ENCODE data around the gene TOR1AIP1.
"Not testable (repeated sequence)": the region's sequence is repeated elsewhere in the genome, so short reads cannot be mapped to it uniquely, and the experiment has no call there.

TOR1AIP1 gene, protein sequence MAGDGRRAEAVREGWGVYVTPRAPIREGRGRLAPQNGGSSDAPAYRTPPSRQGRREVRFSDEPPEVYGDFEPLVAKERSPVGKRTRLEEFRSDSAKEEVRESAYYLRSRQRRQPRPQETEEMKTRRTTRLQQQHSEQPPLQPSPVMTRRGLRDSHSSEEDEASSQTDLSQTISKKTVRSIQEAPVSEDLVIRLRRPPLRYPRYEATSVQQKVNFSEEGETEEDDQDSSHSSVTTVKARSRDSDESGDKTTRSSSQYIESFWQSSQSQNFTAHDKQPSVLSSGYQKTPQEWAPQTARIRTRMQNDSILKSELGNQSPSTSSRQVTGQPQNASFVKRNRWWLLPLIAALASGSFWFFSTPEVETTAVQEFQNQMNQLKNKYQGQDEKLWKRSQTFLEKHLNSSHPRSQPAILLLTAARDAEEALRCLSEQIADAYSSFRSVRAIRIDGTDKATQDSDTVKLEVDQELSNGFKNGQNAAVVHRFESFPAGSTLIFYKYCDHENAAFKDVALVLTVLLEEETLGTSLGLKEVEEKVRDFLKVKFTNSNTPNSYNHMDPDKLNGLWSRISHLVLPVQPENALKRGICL

DNA sequence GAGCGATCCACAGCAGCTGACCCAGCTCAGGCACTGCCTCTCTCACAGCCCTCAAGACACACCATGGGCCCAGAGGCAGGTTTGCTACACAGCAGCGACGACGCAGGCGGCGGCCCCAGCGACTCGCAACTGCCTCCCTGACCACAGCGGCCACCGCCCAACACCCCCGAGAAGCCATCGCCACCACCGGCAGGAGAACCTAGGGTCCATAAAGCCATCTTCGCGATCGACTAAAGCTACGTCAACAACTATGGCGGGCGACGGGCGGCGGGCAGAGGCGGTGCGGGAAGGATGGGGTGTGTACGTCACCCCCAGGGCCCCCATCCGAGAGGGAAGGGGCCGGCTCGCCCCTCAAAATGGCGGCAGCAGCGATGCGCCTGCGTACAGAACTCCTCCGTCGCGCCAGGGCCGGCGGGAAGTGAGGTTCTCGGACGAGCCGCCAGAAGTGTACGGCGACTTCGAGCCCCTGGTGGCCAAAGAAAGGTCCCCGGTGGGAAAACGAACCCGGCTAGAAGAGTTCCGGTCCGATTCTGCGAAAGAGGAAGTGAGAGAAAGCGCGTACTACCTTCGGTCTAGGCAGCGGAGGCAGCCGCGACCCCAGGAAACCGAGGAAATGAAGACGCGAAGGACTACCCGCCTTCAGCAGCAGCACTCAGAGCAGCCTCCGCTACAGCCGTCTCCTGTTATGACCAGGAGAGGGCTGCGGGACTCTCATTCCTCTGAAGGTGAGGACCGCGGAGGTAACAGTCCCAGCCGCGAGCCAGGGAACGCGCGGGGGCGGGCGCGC is at the start of gene TOR1AIP1:
TOR1AIP1 (plus strand) TSS at position 33 of the 787 bp plus-strand sequence; CDS start at position 251, 218 bp downstream.
- peak; percentile 98 to 99 for DNase-seq

DNA sequence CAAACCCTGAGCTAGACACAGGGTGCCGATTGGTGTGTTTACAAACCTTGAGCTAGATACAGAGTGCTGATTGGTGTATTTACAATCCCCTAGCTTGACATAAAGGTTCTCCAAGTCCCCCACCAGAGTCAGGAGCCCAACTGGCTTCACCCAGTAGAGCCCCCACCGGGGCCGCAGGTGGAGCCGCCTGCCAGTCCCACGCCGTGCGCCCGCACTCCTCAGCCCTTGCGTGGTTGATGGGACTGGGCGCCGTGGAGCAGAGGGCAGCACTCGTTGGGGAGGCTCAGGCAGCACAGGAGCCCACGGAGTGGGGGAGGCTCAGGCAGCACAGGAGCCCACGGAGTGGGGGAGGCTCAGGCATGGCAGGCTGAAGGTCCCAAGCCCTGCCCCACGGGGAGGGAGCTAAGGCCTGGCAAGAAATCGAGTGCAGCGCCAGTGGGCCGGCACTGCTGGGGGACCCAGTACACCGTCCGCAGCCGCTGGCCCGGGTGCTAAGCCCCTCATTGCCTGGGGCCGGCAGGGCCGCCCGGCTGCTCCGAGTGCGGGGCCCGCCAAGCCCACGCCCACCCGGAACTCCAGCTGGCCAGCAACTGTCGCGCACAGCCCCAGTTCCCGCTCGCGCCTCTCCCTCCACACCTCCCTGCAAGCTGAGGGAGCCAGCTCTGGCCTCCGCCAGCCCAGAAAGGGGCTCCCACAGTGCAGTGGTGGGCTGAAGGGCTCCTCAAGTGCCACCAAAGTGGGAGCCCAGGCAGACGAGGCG is 45.2 kb upstream of the TOR1AIP1 start:
- DNase-seq: not testable (repeated sequence)

- no peak for DNase-seq
Observed at GRCh38 chr1:179840107-179840506, 42.0 kb upstream of the TOR1AIP1 start.

DNA sequence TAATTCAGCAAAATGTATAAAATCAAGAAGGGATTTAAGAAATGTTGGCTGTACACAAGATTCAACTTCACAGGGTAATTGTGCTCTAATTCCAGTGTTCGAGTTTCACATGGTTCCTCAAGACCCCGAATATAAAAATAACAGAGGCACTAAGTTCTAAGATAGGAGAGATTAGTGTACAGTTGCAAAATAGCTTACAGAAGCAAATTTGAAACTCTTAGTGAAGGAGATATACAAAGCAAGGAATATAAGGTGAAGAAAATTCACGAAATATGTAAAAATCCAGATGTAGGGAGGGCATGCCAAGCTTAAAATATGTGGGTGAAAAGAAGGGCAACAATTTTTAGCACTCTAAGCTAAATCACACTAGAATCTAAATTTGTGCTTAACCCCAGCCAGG is 33.9 kb upstream of the TOR1AIP1 start:
- no peak for DNase-seq

GRCh38 chr1:179853102-179853501 is 29.0 kb upstream of the TOR1AIP1 start:
- DNase-seq: no peak

DNA sequence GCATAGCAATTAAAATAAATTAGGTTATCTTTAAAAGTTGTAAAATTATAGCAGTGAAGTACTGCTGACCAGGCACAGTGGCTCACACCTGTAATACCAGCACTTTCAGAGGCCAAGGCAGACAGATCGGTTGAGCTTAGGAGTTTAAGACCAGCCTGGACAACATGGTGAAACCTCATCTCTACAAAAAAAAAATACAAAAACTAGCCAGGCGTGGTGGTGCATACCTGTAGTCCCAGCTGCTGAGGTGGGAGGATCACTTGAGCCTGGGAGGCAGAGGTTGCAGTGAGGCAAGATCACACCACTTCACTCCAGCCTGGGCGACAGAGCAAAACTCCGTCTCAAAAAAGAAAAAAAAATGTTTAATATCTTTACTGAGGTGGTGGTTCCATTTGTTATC is 26.3 kb upstream of the TOR1AIP1 start:
- DNase-seq: not testable (repeated sequence)

- DNase-seq: no peak
Observed at GRCh38 chr1:179856296-179856695, 25.8 kb upstream of the TOR1AIP1 start.

GRCh38 chr1:179857009-179857408 is 25.1 kb upstream of the TOR1AIP1 start:
- DNase-seq: no peak

DNA sequence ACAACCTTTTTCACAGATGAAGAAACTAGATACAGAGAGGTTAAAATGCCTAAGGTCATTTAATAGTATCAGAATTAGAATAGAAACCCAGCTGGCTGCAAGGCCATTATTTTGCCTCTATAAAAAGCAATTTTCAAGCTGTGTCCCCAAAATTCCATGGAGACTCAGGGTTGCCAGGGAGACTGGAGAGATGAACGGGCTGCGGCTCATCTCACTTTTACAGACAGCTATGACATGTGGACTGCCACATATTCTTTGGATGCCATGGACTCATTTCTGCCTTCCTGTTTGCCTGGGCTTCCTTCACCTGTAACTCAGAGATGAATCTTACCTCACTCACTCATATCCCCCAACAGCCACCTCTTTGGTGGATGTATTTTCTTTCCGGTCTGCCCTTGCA is 21.4 kb upstream of the TOR1AIP1 start:
- DNase-seq: no peak

DNA sequence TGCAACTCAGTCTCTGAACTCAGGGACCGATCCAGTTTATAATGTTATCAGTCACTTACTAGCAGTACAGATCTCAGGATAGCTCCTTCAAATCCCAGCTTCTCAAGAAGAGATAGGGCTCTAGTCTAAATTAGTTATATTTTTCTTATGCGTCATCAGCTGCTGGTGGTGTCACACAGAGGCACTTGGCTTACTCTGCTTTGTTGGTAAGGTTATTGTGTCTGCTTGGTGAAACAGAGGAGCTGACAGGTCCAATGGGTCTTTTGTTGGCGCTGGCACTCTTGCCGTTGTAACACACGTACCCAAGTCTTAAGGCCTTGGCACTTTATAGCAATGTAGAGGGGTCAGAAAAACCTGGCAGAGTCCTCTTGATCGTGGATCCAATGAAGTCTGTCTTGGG is 16.7 kb upstream of the TOR1AIP1 start:
- DNase-seq: no peak

GRCh38 chr1:179866616-179867015 is 15.5 kb upstream of the TOR1AIP1 start:
- DNase-seq: no peak

DNA sequence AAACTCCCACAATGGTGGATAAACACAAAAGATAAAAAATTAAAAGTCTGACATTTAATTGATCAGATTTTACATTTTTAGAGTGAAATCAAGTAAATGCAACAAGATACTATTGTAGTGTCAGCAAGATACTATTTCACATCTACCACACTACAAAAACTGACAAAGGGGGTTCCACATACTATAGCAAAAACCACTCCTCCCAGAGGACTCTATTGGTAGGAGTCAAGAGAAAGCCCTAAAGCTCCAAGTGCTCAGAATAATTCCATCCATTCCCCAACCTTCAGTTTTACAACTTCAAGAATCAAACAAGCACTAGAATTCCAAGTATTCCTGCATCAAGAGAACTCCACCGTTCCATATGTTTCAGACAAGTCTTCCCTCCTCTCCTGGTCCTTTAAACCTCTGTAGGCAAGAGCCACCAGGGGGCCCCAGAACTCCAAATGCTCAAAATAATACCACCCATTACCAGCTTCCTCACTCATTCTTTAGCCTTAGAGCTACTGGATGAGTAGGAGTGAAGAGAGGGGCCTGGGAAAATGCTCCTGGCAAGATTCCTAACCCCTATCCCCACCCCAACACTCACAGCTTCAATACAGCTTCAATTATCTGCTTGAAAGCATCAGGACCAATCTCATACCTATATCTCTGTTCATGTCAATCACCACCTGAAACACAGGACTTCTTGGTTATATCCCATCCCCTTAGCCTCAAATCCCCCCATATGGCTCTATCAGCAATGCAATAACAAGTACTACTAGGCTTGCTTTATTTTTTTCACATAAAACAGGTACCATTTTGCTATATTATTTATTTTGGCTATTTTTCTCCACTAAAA is 14.4 kb upstream of the TOR1AIP1 start:
- peak; percentile 52 to 60 for DNase-seq

DNA sequence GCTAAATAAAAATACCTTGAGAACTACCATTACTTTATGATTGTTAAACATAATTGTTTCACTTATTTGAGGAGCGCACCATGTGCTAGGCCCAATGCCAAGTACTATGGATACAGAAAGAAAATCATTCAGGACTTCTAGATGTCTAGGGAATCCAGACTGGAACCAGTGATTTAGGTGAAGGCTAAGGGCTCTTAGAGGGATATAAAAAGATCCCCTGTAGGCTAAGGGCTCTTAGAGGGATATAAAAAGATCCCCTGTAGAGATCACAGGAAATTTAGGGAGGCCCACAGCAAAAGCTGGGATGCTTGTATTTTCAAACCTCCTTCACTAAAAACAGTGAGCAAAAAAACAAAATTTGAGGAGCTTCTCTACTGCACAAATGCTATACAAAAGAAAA is 11.2 kb upstream of the TOR1AIP1 start:
- no peak for DNase-seq

- DNase-seq: no peak
Observed at GRCh38 chr1:179871940-179872339, 10.1 kb upstream of the TOR1AIP1 start.

DNA sequence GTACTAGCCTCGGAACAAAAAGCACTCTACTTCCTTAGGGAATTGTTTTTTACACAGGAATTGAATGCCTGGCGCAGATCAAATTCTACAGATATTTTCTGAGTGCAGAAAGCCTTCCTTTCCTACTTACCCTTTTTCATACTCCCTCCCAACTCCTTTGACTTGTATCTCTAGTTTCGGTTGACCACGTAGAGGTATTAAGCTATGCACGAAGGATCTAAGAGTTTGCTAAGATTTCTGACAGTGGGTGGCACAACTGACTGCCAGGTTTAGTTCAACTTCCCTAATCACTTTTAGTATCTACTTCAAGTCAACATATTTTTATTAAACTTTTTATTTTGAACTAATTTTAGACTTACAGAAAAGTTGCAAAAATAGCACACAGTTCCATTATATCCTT is 9.5 kb upstream of the TOR1AIP1 start:
- DNase-seq: no peak

DNA sequence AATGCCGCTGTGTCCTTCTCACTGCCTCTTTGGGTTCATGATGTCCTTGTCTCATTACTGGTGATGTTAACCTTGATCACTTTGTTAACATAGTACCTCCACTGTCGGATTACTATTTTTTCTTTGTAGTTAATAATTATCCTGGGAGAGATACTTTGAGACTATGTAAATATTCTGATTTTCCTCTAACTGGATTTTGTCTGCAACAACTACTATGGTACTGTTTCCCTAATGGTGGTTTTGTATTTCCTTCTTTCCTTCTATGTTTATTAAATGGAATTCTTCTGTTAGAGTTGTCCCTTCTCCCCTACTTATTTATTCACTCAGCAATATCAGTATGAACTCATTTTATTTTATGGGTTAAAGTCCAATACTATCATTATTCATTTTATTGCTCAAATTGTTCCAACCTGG is 8.6 kb upstream of the TOR1AIP1 start:
- no peak for DNase-seq

DNA sequence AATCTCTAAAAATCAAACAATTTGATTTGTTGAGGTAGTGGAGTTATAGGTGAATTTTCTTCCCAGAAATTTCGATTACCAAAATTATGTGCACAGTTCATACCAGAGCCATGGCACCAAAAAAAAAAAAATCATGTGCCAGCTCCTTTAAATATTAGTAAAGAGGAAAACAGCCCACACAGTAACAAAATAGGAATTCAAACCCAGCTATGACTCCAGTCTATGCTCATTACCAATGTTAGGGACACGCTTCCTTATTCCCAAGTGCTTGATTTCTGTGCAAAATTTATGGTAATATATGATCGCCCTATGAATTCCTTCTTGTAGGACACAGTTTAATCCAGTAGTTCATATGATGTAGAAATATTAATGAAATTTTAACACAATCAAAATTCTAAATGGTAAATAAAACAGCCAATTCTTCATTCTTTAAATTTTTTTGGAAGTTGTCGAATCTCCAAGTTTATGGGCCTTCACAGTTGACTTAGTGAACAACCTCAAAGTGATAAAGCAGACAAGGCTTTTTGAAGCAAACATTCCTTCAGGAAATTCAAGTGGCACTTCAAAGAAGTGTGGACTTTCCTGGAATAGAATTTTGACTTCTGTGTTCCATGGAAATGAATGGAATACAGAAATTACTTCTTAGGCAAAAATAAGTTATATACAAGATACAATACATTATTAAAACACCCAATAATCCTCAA is 6.3 kb upstream of the TOR1AIP1 start:
- DNase-seq: no peak

DNA sequence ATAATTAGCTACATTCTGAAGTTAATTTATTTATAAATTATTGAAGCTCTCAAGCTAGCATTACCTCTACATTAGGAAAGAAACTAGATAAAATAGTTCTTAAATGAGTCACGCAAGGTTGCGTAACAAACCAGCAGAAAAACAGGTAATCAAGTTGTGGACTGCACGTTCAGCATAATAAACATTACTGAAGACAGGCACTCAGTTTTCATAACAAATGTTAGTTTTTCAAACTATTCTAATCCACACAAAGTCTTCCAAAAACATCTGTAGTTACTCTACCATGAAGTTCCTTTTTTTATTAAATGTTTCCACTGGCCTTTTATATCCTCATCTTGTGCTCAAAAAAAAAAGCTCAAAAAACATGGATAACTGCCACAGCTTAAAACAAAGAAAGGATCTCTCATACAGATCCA is 5.8 kb upstream of the TOR1AIP1 start:
- DNase-seq: no peak

GRCh38 chr1:179877586-179878265 is 4.4 kb upstream of the TOR1AIP1 start, which contains the start of gene TOR1AIP2:
Gene TOR1AIP2, minus strand, starts transcription at chr1:179877803. Its CDS starts 25,138 bp downstream, at chr1:179852665.
- DNase-seq: peak; percentile 83 to 85

DNA sequence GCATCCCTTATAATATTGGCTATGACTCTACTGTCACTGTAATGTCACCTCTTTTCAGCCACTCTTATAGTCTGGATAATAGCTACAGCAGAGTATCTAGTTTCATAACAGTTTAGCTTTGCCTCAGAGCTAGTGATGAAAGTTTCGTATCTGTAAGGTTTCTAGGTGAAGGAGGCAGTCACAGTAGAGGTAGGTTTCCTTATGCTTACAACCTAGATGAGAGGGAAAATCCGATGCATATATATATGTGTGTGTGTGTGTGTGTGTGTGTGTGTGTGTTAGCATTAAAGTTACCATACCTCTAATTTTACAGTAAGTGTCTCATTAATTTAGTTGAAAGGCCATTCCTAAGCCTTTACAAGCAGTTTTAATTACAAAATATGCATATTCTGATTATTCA is 2.3 kb upstream of the TOR1AIP1 start:
- DNase-seq: no peak

Measured in CD4-positive, alpha-beta T cell treated with Interleukin-4 for 1 hour (primary cell).